ENCODE measurements around the gene SLC22A4.

The SLC22A4 gene

DNA sequence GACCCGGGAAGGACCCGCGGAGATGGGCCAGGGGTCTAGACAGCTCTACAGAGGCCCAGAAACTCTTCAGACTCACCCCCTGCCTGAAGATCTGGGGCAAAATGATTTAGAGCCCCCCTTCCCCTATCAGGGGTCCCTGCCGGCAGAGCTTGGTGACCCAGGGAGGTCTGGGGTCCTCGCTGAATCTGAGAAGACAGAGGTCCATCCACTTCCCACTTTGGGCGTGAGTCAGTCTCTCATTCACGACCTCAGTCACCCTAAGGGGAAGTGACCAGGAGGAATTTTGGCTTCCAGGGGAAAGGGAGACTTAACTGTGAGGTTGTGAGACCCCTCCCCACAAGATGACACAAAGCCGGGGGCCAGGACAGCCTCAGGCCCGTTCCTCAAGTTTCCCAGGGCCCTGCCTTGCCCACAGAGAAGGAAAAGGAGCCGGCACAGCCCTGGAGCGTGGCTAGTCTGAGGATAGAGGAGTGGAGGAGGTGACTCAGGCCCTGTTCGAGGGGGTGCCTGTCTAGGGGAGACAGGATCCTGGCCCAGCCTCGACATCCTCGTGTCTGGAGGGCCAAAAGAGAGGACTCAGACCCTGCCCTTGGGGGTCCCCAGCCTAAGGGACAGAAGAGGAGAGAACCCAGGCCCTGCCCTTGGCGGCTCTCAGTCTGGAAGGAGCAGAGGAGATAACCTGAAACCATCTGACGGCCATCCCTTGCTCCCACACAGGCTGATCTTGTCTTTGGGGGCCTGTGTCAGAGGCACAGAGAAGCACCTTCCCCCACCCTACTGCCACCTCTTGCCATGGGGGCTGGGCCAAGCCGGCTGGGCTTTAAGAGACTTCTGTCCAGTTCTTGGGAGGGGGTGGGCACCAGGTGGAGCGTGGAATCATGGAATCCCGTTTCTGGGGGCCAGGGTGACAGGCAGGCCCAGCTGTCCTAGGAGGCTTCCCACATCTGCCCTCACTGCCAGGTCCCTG lies 35.8 kb upstream of the SLC22A4 start:
- TF ChIP-seq ZNF274 (IDR thresholded peaks at IDR 0.05; ENCODE audit: low read depth, low read length) = no peak
- no peak overlapping the region for H3K4me3 ChIP-seq (ENCODE audit: low read length)

DNA sequence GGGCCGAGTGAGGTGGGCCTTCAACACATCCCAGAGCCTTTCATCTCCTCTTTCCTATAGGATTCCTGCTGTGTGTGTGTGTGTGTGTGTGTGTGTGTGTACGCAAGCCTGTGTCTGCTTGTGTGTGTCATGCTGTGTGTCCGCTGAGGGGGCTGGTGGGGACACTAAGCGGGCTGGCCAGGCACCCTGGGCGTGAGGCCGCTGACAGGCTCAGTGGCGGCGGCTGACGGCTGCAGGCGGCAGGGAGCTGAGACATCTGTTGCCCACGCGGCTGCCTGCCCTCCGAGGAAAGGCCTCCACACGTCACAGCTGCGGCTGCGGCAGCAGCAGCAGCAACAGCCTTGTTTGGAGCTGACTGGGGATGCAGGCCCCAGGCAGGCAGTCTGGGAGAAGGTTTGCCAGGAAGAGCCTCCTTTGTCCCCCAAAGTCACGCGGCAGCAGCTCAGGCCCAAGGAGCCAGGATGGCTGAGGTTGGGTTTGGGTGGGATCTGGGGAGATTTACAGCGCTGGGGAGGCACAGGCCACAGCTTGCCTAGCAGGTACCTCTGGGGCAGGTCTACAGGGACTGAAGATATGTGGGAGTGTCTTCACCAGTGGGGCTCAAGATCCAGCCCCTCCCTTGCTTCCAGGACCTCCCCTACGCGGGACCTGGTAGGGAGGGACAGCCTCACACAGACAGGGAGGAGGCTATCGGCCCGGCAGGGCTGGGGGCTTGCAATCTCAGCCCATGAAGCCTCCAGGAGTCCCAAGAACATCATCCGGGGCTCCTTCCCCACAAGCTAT lies 34.9 kb upstream of the SLC22A4 start:
- no peak overlapping the region for H3K4me3 ChIP-seq (ENCODE audit: low read length)

DNA sequence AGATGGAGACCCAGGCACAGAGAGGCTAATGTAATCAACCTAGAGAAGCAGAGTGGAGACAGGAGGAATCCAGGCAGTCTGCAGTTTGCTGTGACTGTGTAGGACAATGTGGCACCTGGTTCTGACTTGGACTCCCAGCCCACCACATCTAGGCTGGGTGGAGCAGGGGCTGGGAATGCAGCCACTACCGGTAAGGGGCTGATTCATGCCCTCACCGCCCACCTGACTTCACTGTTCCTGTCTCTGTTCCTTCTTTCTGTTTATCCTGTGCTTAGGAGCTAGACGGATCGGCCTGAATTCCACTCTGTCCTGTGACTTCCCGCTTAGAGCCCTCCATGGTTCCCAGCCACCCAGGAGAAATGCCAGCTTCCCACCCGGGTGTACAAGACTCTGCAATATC lies 34.1 kb upstream of the SLC22A4 start:
- no peak for TF ChIP-seq ZNF274 (IDR thresholded peaks at IDR 0.05; ENCODE audit: low read depth, low read length)
- H3K4me3 ChIP-seq (ENCODE audit: low read length) = no peak overlapping the region

More for the DNA sequence above, 34.9 kb upstream of the SLC22A4 start:
- no peak for TF ChIP-seq ZNF274 (IDR thresholded peaks at IDR 0.05; ENCODE audit: low read depth, low read length)

DNA sequence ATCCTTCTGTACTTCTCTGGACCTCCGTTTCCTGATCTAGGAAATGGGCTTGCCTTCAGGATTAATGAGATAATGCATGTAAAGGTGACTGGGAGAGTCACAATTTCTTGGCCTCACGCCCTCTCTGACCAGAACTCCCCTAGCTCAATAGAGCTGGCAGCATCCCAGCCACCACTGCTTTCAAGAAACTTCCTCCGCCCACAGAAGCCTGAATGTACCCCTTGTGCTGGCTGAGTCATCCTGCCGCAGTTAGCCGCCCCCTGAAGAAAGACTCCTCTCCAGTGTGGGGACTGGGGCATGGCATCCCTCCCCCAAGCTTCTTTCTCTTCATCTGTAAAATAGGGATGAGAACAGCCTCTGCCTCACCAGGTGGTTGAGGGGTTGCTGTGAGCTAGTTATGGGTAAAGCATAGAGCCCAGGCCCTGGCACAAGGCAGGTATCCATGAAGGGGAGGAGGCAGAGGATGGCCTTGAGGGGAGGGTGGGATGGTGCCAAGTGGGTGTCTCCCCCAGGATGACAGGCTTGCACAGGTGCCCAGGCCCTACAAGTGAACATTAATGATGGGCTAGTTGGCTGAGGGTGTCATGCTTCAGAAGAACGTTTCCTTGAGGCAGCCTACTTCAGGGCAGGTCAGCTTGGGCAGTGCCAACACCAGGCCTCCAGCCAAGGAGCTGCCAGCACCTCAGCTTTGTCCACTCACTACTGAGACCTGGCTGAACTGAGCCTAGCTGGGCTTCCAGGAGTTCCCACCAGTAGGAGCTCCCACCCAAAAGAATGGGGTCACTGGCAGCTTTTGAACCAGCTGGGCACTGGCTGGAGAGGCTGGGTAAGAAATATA lies 33.3 kb upstream of the SLC22A4 start:
- no peak for TF ChIP-seq ZNF274 (IDR thresholded peaks at IDR 0.05; ENCODE audit: low read depth, low read length)
- no peak overlapping the region for H3K4me3 ChIP-seq (ENCODE audit: low read length)

DNA sequence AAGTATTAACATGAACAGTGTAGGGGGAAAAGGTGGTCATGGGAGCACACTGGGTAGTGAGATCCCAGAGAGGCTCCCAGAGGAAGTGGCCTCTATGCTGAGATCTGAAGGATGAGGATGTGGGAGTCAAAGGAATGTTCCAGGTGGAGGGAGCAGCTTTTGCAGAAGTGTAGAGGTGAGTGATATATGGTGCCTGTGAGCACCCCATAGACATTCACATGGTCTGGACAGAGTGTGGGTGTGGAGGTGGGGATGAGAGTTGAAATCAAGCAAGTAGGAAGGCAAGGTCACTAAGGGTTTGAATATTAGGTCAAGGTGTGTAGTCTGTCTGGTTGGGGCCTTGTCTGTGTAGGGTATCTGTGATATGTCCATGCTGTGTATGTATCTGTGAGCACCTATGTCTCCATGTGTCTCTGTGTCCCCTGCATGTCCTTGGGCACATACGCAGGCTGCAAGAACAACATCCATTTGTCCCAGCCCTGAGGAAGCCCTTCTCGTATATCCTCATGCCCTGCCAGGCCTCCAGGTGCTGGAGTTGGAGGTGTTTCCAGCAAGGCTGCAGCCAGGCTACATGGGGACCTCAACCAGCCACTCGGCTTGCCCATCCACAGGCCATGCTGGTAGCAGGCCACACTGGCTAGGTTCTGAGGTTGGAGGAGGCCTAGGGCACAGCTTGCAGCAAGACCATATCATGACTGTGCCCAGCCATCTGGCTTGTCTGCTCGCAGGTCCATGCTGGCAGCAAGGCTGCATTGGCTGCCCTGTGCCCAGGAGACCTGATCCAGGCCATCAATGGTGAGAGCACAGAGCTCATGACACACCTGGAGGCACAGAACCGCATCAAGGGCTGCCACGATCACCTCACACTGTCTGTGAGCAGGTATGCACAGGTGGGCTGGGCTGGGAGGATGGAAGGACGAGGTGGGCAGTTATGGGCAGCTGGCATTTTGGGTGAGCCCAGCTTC lies 32.0 kb upstream of the SLC22A4 start:
- H3K4me3 ChIP-seq (ENCODE audit: low read length) = no peak overlapping the region
- TF ChIP-seq ZNF274 (IDR thresholded peaks at IDR 0.05; ENCODE audit: low read depth, low read length) = no peak

DNA sequence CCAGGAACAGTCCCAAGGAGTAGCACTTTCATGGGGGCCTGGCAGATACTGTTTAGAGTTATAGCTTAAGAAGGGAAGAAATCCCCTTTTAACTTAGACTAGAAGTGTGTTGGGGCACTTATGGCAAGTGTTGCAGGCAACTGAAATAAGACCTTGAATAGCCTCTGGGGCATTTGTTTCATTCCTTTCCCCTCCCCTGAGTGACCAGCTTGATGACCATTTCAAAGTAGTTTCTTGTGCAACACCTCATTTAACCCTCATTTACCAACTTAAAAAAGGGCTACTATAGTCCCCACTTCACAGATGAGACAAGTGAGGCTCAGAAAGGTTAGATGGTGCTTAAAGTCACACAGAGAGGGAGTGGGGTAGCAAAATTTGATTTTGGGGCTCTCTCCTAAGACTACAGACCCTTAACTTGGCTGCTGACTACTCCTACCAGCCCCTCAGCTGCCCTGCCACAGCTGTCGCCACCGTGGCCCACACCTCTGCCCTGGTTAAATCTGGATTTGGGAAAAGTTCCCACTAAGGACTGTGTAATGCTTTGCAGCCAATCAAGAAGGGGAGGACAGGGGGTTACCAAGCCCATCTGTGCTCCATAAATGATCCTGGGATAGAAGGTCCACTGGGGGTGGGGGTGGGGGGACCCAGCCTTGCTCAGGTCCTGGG lies 31.2 kb upstream of the SLC22A4 start:
- no peak for TF ChIP-seq ZNF274 (IDR thresholded peaks at IDR 0.05; ENCODE audit: low read depth, low read length)
- H3K4me3 ChIP-seq (ENCODE audit: low read length) = no peak overlapping the region

DNA sequence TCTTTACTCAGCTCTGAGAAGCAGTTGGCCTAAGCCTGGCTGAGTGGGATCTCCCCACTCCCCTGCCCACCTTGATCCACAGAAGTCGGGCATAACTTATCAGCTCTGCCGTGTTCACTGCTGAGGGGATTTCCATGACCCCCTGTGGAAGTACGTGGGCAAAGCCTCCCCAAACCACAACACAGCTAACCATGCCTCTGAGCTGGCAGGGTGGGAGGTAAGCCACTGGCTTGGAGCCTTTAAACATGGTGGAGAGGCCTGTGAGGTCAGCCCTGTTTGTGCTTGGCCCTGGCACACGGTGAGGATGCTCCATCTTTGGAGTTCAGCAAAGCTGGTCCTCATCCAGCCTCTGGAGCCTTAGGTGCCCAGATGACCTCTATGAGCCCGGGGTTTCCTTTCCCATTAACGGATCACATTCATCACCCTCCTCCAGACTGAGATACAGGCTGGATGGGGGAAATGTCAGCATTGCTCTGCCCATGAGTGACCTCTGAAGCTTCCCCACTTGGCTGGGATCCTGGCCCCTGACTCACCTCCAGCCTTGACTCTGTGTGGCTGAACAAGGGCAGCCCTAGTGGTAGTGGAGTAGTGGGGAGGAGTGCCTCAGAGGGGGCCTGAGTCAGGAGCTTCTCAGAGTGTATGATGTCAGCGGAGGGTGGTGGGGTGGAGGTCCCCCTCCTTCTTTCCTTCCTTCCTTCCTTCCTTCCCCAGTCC lies 30.5 kb upstream of the SLC22A4 start:
- TF ChIP-seq ZNF274 (IDR thresholded peaks at IDR 0.05; ENCODE audit: low read depth, low read length) = no peak
- H3K4me3 ChIP-seq (ENCODE audit: low read length) = no peak overlapping the region

DNA sequence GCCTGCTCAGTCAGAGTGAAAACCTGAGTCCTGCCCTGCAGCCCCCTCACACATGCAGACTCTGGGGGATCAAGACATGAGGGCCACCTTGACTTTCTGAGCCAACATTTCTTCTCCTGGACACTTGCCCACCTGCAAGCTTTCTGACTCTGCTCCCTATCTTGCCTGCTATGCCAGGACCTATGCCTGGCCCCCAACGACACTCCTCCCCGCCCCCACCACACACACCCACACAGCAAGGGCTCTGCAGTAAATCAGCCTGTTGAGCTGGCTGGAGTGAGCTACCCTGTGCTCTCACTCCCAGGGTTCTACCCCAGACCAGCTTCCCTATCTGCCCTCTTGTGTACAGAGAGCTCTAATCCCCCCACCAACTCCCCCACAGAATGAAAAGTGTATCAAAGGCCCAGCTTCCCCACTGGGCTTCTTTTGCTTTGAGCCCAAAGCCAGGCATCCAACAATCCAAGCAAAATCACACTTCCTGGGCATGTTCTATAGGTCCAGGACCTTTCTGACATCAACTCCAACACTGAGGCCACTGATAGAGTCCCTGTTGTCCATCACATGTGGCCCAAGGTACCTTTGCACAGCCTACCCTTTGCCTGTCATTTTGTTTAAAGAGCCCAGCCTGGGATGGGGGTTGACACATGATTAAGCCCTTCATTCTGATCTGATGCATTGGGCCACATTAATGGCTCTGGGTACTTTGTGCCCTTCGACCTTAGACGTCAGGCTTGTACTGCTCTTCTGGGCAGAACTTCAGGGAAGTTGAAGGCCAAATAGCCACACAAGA lies 29.5 kb upstream of the SLC22A4 start:
- no peak for TF ChIP-seq ZNF274 (IDR thresholded peaks at IDR 0.05; ENCODE audit: low read depth, low read length)
- no peak overlapping the region for H3K4me3 ChIP-seq (ENCODE audit: low read length)

DNA sequence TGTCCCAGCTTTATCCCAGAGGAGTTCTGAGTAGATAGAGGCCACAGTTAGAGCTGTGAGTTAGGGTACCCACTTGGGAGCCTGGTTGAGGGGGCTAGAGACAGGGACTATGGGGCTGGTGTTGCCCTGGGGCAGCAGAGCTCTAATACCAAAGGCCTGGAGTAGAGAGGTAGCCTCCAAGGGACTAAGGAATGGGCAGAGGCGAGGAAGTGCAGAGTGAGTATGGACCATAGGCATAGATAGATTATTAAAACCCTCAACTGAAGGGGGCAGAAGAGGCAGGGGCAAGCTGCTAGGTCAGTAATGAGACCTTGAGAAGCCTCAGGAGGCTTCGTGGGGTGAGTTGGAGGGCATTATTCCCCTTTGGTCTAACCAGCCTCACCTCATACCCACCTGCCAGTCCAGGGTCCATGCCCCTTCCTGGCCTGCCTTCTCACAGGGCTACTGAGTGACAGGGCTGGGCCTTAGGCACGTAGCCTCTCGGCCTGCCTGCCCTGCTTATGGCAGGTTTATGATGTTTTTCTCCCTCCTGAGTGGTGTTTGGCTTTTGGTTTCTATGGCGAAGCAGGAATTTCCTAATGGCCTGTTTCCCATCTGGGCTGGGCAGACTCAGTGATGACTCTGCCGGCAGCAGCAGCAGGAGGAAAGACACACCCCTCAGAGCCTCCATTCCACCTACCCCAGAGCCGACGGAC lies 28.7 kb upstream of the SLC22A4 start:
- TF ChIP-seq ZNF274 (IDR thresholded peaks at IDR 0.05; ENCODE audit: low read depth, low read length) = no peak
- no peak overlapping the region for H3K4me3 ChIP-seq (ENCODE audit: low read length)

DNA sequence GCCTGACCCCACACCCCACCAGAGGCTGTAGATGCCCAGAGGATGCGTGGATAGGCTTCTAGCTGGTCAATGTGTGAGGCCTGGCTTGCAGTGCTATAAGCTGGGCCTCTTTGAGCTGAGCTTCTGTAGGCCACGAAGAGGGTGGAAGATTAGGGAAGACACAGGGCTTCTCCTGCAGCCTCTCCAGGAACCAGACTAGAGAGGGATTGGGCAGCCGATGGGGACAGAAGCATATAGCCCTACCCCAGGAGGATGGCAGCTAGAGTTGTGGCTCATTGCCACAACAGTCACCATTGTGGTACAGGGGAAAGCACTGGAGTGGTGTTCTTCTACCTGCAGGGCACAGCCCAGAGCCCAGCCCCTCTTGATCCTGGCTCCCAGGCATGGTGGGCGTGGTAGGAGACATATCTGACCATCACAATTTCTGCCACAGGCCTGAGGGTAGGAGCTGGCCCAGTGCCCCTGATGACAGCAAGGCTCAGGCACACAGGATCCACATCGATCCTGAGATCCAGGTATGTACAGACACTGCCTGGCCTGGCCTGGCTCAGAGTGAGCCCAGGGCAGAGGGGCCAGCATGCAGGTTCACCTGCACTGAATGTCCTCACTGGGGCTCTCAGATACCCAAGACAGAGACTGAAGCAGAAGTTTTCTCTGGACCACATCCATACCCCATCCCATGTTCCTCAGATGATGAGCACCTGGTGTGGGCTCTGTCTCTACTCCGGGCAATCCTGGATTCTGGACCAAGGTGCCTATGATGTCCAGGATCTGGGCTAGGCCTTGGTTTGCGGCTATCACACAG lies 28.0 kb upstream of the SLC22A4 start:
- no peak overlapping the region for H3K4me3 ChIP-seq (ENCODE audit: low read length)
- no peak for TF ChIP-seq ZNF274 (IDR thresholded peaks at IDR 0.05; ENCODE audit: low read depth, low read length)

Data from GM08714 (cell line).